GM23338 (cell line): ENCODE data around the gene LEMD2. TPM values are rescaled to one million over a fixed set of nuclear protein-coding genes. Genes with fewer than 3 reads are reported as not detected.

Source experiments
- ATAC-seq: fragments of 200-7000 bp; cut with Tn5 transposase; 3 replicates; pipeline ENCODE4 v1.9.1; 2020
- DNase-seq: peaks from one replicate; pipeline ENCODE4 v3.0.0-alpha.2; 2015; ENCODE audit warnings: low spot score
- H2AFZ ChIP-seq: fragments of 200-600 bp; sonication (generic); 2 replicates; pipeline ENCODE4 v1.8.0; 2016; ENCODE audit warnings: antibody characterized with exemption, mild to moderate bottlenecking, moderate library complexity
- H3F3A ChIP-seq: fragments of 200-600 bp; sonication (generic); replicated peaks from 2 replicates; pipeline ENCODE4 v1.8.0; 2017; ENCODE audit warnings: antibody characterized with exemption, mixed run types, low read depth
- H3K27ac ChIP-seq: fragments of 200-600 bp; sonication (generic); 2 replicates; pipeline ENCODE4 v1.6.1; 2016; ENCODE audit warnings: low read depth
- H3K27me3 ChIP-seq: fragments of 200-600 bp; sonication (generic); 2 replicates; pipeline ENCODE4 v1.8.0; 2016; ENCODE audit warnings: mild to moderate bottlenecking, mixed run types, moderate library complexity; ENCODE audit not compliant: insufficient read depth
- H3K36me3 ChIP-seq: fragments of 200-600 bp; sonication (generic); 2 replicates; pipeline ENCODE4 v1.8.0; 2016; ENCODE audit warnings: mild to moderate bottlenecking; ENCODE audit not compliant: insufficient read depth
- H3K4me1 ChIP-seq: fragments of 200-600 bp; sonication (generic); 2 replicates; pipeline ENCODE4 v1.8.0; 2016; ENCODE audit warnings: mild to moderate bottlenecking, moderate library complexity; ENCODE audit not compliant: insufficient read depth
- H3K4me2 ChIP-seq: fragments of 200-600 bp; sonication (generic); 2 replicates; pipeline ENCODE4 v1.7.1; 2017; ENCODE audit warnings: mixed run types
- H3K4me3 ChIP-seq: fragments of 200-600 bp; sonication (generic); 2 replicates; pipeline ENCODE4 v1.6.1; 2016; ENCODE audit warnings: mixed run types
- H3K79me2 ChIP-seq: fragments of 200-600 bp; sonication (generic); replicated peaks from 2 replicates; pipeline ENCODE4 v1.8.0; 2017; ENCODE audit warnings: mild to moderate bottlenecking; ENCODE audit not compliant: insufficient read depth
- H3K9me2 ChIP-seq: fragments of 200-600 bp; sonication (generic); 2 replicates; pipeline ENCODE4 v1.8.0; 2017; ENCODE audit not compliant: insufficient read depth
- H4K20me1 ChIP-seq: fragments of 200-600 bp; sonication (generic); replicated peaks from 2 replicates; pipeline ENCODE4 v1.8.0; 2017; ENCODE audit warnings: mild to moderate bottlenecking; ENCODE audit not compliant: insufficient read depth
- H3K27ac Mint-ChIP-seq: 2 replicates; pipeline ENCODE4 v1.8.0; 2020; ENCODE audit warnings: inconsistent platforms, mild to moderate bottlenecking, moderate library complexity, mixed read lengths
- H3K27me3 Mint-ChIP-seq: 3 replicates; pipeline ENCODE4 v1.8.0; 2022; ENCODE audit warnings: low read depth, mild to moderate bottlenecking, moderate library complexity, mixed read lengths, inconsistent platforms; ENCODE audit not compliant: insufficient read depth, poor library complexity
- H3K36me3 Mint-ChIP-seq: 3 replicates; pipeline ENCODE4 v1.8.0; 2021; ENCODE audit warnings: low read depth, mild to moderate bottlenecking, inconsistent platforms, moderate library complexity, mixed read lengths
- H3K4me1 Mint-ChIP-seq: 3 replicates; pipeline ENCODE4 v1.8.0; 2020; ENCODE audit warnings: mild to moderate bottlenecking, inconsistent platforms, mixed read lengths
- H3K4me3 Mint-ChIP-seq: 3 replicates; pipeline ENCODE4 v1.8.0; 2021; ENCODE audit warnings: moderate library complexity, mild to moderate bottlenecking, inconsistent platforms, mixed read lengths
- H3K9me3 Mint-ChIP-seq: 3 replicates; pipeline ENCODE4 v1.8.0; 2020; ENCODE audit warnings: moderate library complexity, mild to moderate bottlenecking, inconsistent platforms, mixed read lengths
- CREB1 ChIP-seq: fragments of 250-450 bp; sonication (Bioruptor Pico); IDR thresholded peaks from 2 replicates; pipeline ENCODE4 v1.5.0; 2020; ENCODE audit warnings: low read depth, mild to moderate bottlenecking, moderate library complexity
- CTCF ChIP-seq, 2 experiments: fragments of 200-600 bp in 1 of 2; sonication (generic) in 1 of 2; conservative IDR thresholded peaks; 2 replicates each; pipeline versions ENCODE4 v1.5.1 to v1.6.1; 2016 to 2017; ENCODE audit warnings: antibody characterized with exemption in 2 of 2, low read depth in 2 of 2, mild to moderate bottlenecking in 2 of 2, moderate library complexity in 1 of 2
- EZH2 ChIP-seq: fragments of 200-600 bp; sonication (generic); IDR thresholded peaks from one replicate; pipeline ENCODE4 v1.8.0; 2017; ENCODE audit warnings: antibody characterized with exemption, mild to moderate bottlenecking, low read depth; ENCODE audit not compliant: unreplicated experiment
- NANOG ChIP-seq: IDR thresholded peaks from 2 replicates; pipeline ENCODE4 v1.6.1; 2016; ENCODE audit warnings: antibody characterized with exemption, borderline replicate concordance
- REST ChIP-seq: IDR thresholded peaks from one replicate; pipeline ENCODE4 v1.6.1; 2018; ENCODE audit warnings: antibody characterized with exemption; ENCODE audit not compliant: unreplicated experiment
- STAT1 ChIP-seq: IDR thresholded peaks from one replicate; pipeline ENCODE4 v1.6.1; 2016; ENCODE audit warnings: antibody characterized with exemption; ENCODE audit not compliant: unreplicated experiment
- ZNF114 ChIP-seq: fragments of 250-450 bp; sonication (Bioruptor Pico); IDR thresholded peaks from 2 replicates; pipeline ENCODE4 v1.5.0; 2020; ENCODE audit warnings: mild to moderate bottlenecking, moderate library complexity
- ZNF331 ChIP-seq: fragments of 250-450 bp; sonication (Bioruptor Pico); IDR thresholded peaks from 2 replicates; pipeline ENCODE4 v1.5.0; 2020; ENCODE audit warnings: low read depth, mild to moderate bottlenecking, moderate library complexity
- ZNF462 ChIP-seq: fragments of 250-450 bp; sonication (Bioruptor Pico); IDR thresholded peaks from 2 replicates; pipeline ENCODE4 v1.5.0; 2020; ENCODE audit warnings: mild to moderate bottlenecking, moderate library complexity
- polyA plus RNA-seq: library from polyadenylated mRNA; unstranded; fragments of >200 nt; fragmentation: Nextera tagmentation; extraction: Ambion mirVana; gene quantifications from 2 replicates; pipeline ENCODE4 v1.2.1, GENCODE V29; 2016
- total RNA-seq: library from RNA; depleted of rRNA; stranded (reverse); fragments of >200 nt; shearing (Covaris generic); gene quantifications from 2 replicates; pipeline ENCODE4 v1.2.3, GENCODE V29; 2014

Gene LEMD2
- total and polyA plus RNA-seq, 2 experiments from 2014 or later, result 28.6 to 64.7 TPM

- no peak for TF ChIP-seq REST
- no peak for TF ChIP-seq CTCF (conservative IDR thresholded peaks at IDR 0.05; ENCODE audit: low read depth in 2 of 2)
- TF ChIP-seq NANOG, result no peak
- no peak for TF ChIP-seq ZNF331 (CRISPR knock-in tag)
Observed at GRCh38 chr6:33784787-33785186, 4.1 kb downstream of the LEMD2 start (continued).

- no peaks in the 10 kb centered on the region for H3K27me3 ChIP-seq
- peaks cover 12% of the 10 kb centered on the region; the same call in 1 of the 2 replicates for H3K36me3 ChIP-seq
- H3K9me2 ChIP-seq, result no peaks in the 10 kb centered on the region
- H3K4me1 ChIP-seq, result peaks cover 68% of the 10 kb centered on the region
- no peak for ATAC-seq
- H3F3A ChIP-seq, result peaks cover 7% of the 10 kb centered on the region; the same call in 1 of the 2 replicates
- no peak overlapping the region for H3K27ac ChIP-seq
- H2AFZ ChIP-seq, result no peak overlapping the region
- H3K9me3 Mint-ChIP-seq, result no peaks in the 10 kb centered on the region
- no peak overlapping the region for H3K4me3 Mint-ChIP-seq
- peaks cover 11% of the 10 kb centered on the region; the same call in 1 of the 2 replicates for H4K20me1 ChIP-seq
- peaks cover 34% of the 10 kb centered on the region for H3K79me2 ChIP-seq
- no peak overlapping the region for H3K4me3 ChIP-seq
- peaks cover 12% of the 10 kb centered on the region for H3K27me3 Mint-ChIP-seq
- no peak for DNase-seq
- no peak overlapping the region for H3K4me2 ChIP-seq
- H3K36me3 Mint-ChIP-seq, result peaks cover 60% of the 10 kb centered on the region
- no peak overlapping the region for H3K27ac Mint-ChIP-seq
- peaks cover 74% of the 10 kb centered on the region for H3K4me1 Mint-ChIP-seq
- TF ChIP-seq NANOG (no peak), EZH2 (no peak), CTCF (conservative IDR thresholded peaks at IDR 0.05; ENCODE audit: low read depth in 2 of 2) (no peak), STAT1 (no peak), ZNF462 (no peak), CREB1 (CRISPR knock-in tag) (no peak), ZNF114 (no peak)
Observed at GRCh38 chr6:33783781-33784520, 5.0 kb downstream of the LEMD2 start.
